Measurements from ENCODE around the gene ARHGDIB.

DNA sequence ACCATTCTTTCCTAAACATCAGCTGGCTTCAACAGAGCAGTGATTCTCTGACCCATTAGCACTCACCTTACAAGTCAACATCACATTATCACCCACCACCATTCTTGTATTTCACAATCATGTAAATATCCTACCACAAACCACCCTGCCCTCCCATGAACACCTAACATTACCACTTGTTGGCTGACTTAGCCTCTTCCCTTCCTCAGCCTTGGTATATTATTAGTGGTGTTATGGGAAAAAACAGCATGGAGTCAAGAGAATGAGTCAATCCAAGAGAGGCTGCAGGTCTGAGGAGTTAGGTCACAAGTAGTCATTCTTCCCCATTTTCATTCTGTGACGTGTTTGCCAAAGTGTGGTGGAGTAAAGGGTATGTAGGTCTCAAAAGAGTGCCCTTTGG is 53.4 kb downstream of the ARHGDIB start:
- TF ChIP-seq, protein P1, sequence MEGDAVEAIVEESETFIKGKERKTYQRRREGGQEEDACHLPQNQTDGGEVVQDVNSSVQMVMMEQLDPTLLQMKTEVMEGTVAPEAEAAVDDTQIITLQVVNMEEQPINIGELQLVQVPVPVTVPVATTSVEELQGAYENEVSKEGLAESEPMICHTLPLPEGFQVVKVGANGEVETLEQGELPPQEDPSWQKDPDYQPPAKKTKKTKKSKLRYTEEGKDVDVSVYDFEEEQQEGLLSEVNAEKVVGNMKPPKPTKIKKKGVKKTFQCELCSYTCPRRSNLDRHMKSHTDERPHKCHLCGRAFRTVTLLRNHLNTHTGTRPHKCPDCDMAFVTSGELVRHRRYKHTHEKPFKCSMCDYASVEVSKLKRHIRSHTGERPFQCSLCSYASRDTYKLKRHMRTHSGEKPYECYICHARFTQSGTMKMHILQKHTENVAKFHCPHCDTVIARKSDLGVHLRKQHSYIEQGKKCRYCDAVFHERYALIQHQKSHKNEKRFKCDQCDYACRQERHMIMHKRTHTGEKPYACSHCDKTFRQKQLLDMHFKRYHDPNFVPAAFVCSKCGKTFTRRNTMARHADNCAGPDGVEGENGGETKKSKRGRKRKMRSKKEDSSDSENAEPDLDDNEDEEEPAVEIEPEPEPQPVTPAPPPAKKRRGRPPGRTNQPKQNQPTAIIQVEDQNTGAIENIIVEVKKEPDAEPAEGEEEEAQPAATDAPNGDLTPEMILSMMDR (IDR thresholded peaks at IDR 0.05), result no peak
- no peak for TF ChIP-seq POLR2A (IDR thresholded peaks at IDR 0.05)

All from adrenal gland (tissue), 5 donors.